IMR-90 (cell line): Measurements from ENCODE around the gene RAB11FIP4. TPM values are rescaled to one million over a fixed set of nuclear protein-coding genes. Genes with fewer than 3 reads are reported as not detected.

Experiments
- ATAC-seq: fragments of 200-7000 bp; cut with Tn5 transposase; 2 replicates; pipeline ENCODE4 v1.9.1; 2020; ENCODE audit warnings: low read depth, mild to moderate bottlenecking, moderate library complexity
- BruUV-seq: library from RNA; stranded (reverse); fragments of 400-500 nt; replicated peaks from 2 replicates; lab custom pipeline; 2021; lab: Mats Ljungman, UMichigan
- CTCF ChIA-PET: fragments of 300-600 bp; formaldehyde crosslinking; extraction: SDS; loops from one replicate; lab custom pipeline; 2021; ENCODE audit warnings: antibody characterized with exemption; lab: Yijun Ruan, JAX
- POLR2A ChIA-PET: fragments of 300-600 bp; sonication (Branson Sonifier 250); formaldehyde crosslinking; loops from one replicate; lab custom pipeline; 2022; ENCODE audit warnings: antibody characterized with exemption; ENCODE audit not compliant: unreplicated experiment; lab: Charles Lee
- DNase-seq: peaks from one replicate; pipeline ENCODE4 v3.0.0; 2013
- H2AFZ ChIP-seq: replicated peaks from 2 replicates; pipeline ENCODE3; 2013; ENCODE audit warnings: low read length, mild to moderate bottlenecking; ENCODE audit not compliant: poor library complexity
- H2AK5ac ChIP-seq: 2 replicates; pipeline ENCODE4 v1.6.1; 2013; ENCODE audit warnings: low read depth, low read length, inconsistent platforms
- H2AK9ac ChIP-seq: replicated peaks from 2 replicates; pipeline ENCODE3; 2013; ENCODE audit warnings: mild to moderate bottlenecking, low read depth, low read length, moderate library complexity; ENCODE audit not compliant: poor library complexity
- H2BK120ac ChIP-seq: 2 replicates; pipeline ENCODE4 v1.6.1; 2013; ENCODE audit warnings: low read depth, low read length, inconsistent platforms
- H2BK15ac ChIP-seq: 3 replicates; pipeline ENCODE4 v1.6.1; 2013; ENCODE audit warnings: low read depth, low read length, inconsistent platforms
- H2BK20ac ChIP-seq: 2 replicates; pipeline ENCODE4 v1.6.1; 2013; ENCODE audit warnings: low read depth, mild to moderate bottlenecking, inconsistent platforms, low read length, moderate library complexity
- H2BK5ac ChIP-seq: 2 replicates; pipeline ENCODE4 v1.6.1; 2013; ENCODE audit warnings: mild to moderate bottlenecking, low read depth, low read length, inconsistent platforms; ENCODE audit not compliant: poor library complexity, severe bottlenecking
- H3K14ac ChIP-seq: replicated peaks from 2 replicates; pipeline ENCODE4 v1.6.1; 2013; ENCODE audit warnings: low read depth, low read length, inconsistent platforms
- H3K18ac ChIP-seq: 2 replicates; pipeline ENCODE4 v1.6.1; 2013; ENCODE audit warnings: low read depth, low read length, control low read depth
- H3K23ac ChIP-seq: 2 replicates; pipeline ENCODE4 v1.6.1; 2013; ENCODE audit warnings: low read depth, low read length, inconsistent platforms
- H3K27ac ChIP-seq: 2 replicates; pipeline ENCODE4 v1.5.1; 2013; ENCODE audit warnings: mild to moderate bottlenecking, control low read depth, low read length; ENCODE audit not compliant: insufficient read depth
- H3K27me3 ChIP-seq: 2 replicates; pipeline ENCODE4 v1.6.1; 2013; ENCODE audit warnings: low read length; ENCODE audit not compliant: control insufficient read depth, insufficient read depth
- H3K36me3 ChIP-seq: 2 replicates; pipeline ENCODE4 v1.6.1; 2013; ENCODE audit warnings: low read length, mixed read lengths; ENCODE audit not compliant: control insufficient read depth, insufficient read depth
- H3K4ac ChIP-seq: 2 replicates; pipeline ENCODE4 v1.6.1; 2013; ENCODE audit warnings: low read depth, low read length, inconsistent platforms
- H3K4me1 ChIP-seq: 2 replicates; pipeline ENCODE4 v1.6.1; 2013; ENCODE audit warnings: low read length, mixed read lengths; ENCODE audit not compliant: control insufficient read depth, insufficient read depth
- H3K4me2 ChIP-seq: 2 replicates; pipeline ENCODE4 v1.6.1; 2013; ENCODE audit warnings: low read depth, mild to moderate bottlenecking, control low read depth, low read length, moderate library complexity
- H3K4me3 ChIP-seq: 2 replicates; pipeline ENCODE4 v1.5.1; 2013; ENCODE audit warnings: low read depth, mild to moderate bottlenecking, control low read depth, low read length, moderate library complexity; ENCODE audit not compliant: insufficient read depth
- H3K56ac ChIP-seq: 2 replicates; pipeline ENCODE4 v1.6.1; 2013; ENCODE audit warnings: low read length, inconsistent platforms; ENCODE audit not compliant: insufficient read depth; ENCODE audit errors: extremely low read depth
- H3K79me1 ChIP-seq, 2 experiments: 2 replicates each; pipeline ENCODE4 v1.6.1; 2013; ENCODE audit warnings: low read length in 2 of 2, inconsistent platforms in 1 of 2, low read depth in 1 of 2
- H3K9ac ChIP-seq: 2 replicates; pipeline ENCODE4 v1.6.1; 2013; ENCODE audit warnings: low read depth, low read length, control low read depth
- H3K9me1 ChIP-seq: 2 replicates; pipeline ENCODE4 v1.6.1; 2013; ENCODE audit warnings: low read length, inconsistent platforms; ENCODE audit not compliant: insufficient read depth
- H3K9me3 ChIP-seq: 2 replicates; pipeline ENCODE4 v1.6.1; 2013; ENCODE audit warnings: low read length; ENCODE audit not compliant: control insufficient read depth, insufficient read depth
- H4K20me1 ChIP-seq: 2 replicates; pipeline ENCODE4 v1.6.1; 2013; ENCODE audit warnings: low read length, inconsistent platforms; ENCODE audit not compliant: insufficient read depth
- H4K5ac ChIP-seq: 2 replicates; pipeline ENCODE4 v1.6.1; 2013; ENCODE audit warnings: mild to moderate bottlenecking, low read depth, low read length, control low read depth
- H4K8ac ChIP-seq, 2 experiments: 2 replicates each; pipeline ENCODE4 v1.6.1; 2013; ENCODE audit warnings: low read depth in 2 of 2, low read length in 2 of 2, control low read depth in 1 of 2, inconsistent platforms in 1 of 2
- H4K91ac ChIP-seq: 2 replicates; pipeline ENCODE4 v1.6.1; 2013; ENCODE audit warnings: low read depth, low read length, inconsistent platforms; ENCODE audit not compliant: insufficient read depth
- BHLHE40 ChIP-seq: fragments of 150-350 bp; IDR thresholded peaks from 2 replicates; pipeline ENCODE4 v1.6.1; 2016; ENCODE audit warnings: mild to moderate bottlenecking, low read depth, low read length
- CHD1 ChIP-seq: IDR thresholded peaks from 2 replicates; pipeline ENCODE4 v1.6.1; 2012; ENCODE audit warnings: low read depth, low read length, improper control_type of control experiment
- FOS ChIP-seq: fragments of 150-350 bp; IDR thresholded peaks from 2 replicates; pipeline ENCODE4 v1.6.1; 2016; ENCODE audit warnings: low read depth, low read length
- MAFK ChIP-seq: IDR thresholded peaks from 2 replicates; pipeline ENCODE4 v1.6.1; 2012; ENCODE audit warnings: low read depth, low read length, improper control_type of control experiment
- MXI1 ChIP-seq: IDR thresholded peaks from 2 replicates; pipeline ENCODE4 v1.6.1; 2012; ENCODE audit warnings: low read depth, mild to moderate bottlenecking, low read length, moderate library complexity, borderline replicate concordance
- RAD21 ChIP-seq: IDR thresholded peaks from 2 replicates; pipeline ENCODE4 v1.6.1; 2012; ENCODE audit warnings: low read length, improper control_type of control experiment
- RCOR1 ChIP-seq: IDR thresholded peaks from 2 replicates; pipeline ENCODE4 v1.6.1; 2012; ENCODE audit warnings: mild to moderate bottlenecking, low read length, improper control_type of control experiment; ENCODE audit not compliant: insufficient replicate concordance
- WGBS, 2 experiments: methylation state at CpG; one replicate each; pipeline versions ENCODE4 v1.1.5 to v1.1.7; 2013; ENCODE audit warnings: missing lambda C conversion rate in 2 of 2; ENCODE audit not compliant: insufficient read length in 1 of 2; ENCODE audit errors: extremely low coverage in 2 of 2; 5-methylcytosine and 5-hydroxymethylcytosine counted together
- dilution Hi-C: fragments of 300-500 bp; cut with HindIII; formaldehyde crosslinking; loops from one replicate; pipeline ENCODE4 v1.14.3; 2018; ENCODE audit warnings: low sequenced_read_pairs; ENCODE audit not compliant: unreplicated experiment
- in situ Hi-C: fragments of 300-500 bp; cut with MboI; formaldehyde crosslinking; loops from 3 replicates; pipeline ENCODE4 v1.14.3; 2019; ENCODE audit warnings: low sequenced_read_pairs, inconsistent platforms, mixed read lengths
- intact Hi-C: fragments of 100-400 bp; cut with micrococcal nuclease; formaldehyde crosslinking; loops from 2 replicates; pipeline ENCODE4 v1.10.0; 2022
- polyA plus RNA-seq, 3 experiments: library from polyadenylated mRNA; depleted of rRNA; stranded (reverse); fragments of >200 nt; gene quantifications; 2 replicates each; pipeline ENCODE4 v1.2.3, GENCODE V29; 2012; ENCODE audit warnings: low replicate concordance in 1 of 3
- total RNA-seq: library from RNA; depleted of rRNA; stranded (reverse); fragments of >200 nt; gene quantifications from 2 replicates; pipeline ENCODE4 v1.2.3, GENCODE V29; 2012
- TF ChIP-seq, protein P1 (sequence below): fragments of 150-350 bp; IDR thresholded peaks from 2 replicates; pipeline ENCODE4 v1.6.1; 2017; ENCODE audit warnings: mild to moderate bottlenecking, antibody characterized with exemption, low read length, low read depth
- TF ChIP-seq, protein P2 (sequence below): conservative IDR thresholded peaks from 2 replicates; pipeline ENCODE4 v1.5.1; 2012; ENCODE audit warnings: mild to moderate bottlenecking, low read depth, low read length, improper control_type of control experiment

The RAB11FIP4 gene
- total and polyA plus RNA-seq, 2 of the 4 experiments (the other 2 are of a cell fraction) = 0.68 to 1.1 TPM

DNA sequence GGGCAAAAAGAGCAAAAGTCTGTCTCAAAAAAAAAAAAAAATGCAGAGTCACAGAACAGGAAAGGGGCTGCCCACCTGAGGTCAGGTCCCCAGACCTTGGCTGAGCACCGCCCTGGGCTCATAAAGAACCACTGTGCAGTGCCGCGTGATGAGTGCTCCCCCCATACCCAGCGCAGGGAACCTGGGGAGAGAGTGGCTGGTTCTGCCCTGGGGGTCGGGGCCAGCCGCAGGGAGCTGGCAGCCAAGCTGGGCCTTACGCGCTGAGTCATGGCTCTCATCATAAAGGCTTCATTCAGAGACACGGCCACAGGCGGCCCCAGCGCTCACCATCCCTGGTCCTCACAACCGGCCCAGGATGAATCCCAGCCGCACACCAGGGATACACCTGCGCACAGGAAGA is 80.7 kb downstream of the RAB11FIP4 start:
- no peak overlapping the region for H2BK120ac ChIP-seq
- no peak overlapping the region for H2BK20ac ChIP-seq
- dilution Hi-C loops (no loop called here), intact Hi-C loops (no loop called here), in situ Hi-C loops (no loop called here)
- no peak overlapping the region for H3K4ac ChIP-seq
- H4K91ac ChIP-seq = no peak overlapping the region
- no peak overlapping the region for H3K4me3 ChIP-seq
- H2BK15ac ChIP-seq = no peak overlapping the region
- H3K9me1 ChIP-seq = no peaks in the 10 kb centered on the region
- no TSS peak for BruUV-seq
- no peaks in the 10 kb centered on the region for H3K79me1 ChIP-seq
- H3K4me2 ChIP-seq = no peak overlapping the region
- no peak overlapping the region for H4K8ac ChIP-seq
- H3K14ac ChIP-seq = no peak overlapping the region
- H4K20me1 ChIP-seq = no peaks in the 10 kb centered on the region
- H3K23ac ChIP-seq = no peak overlapping the region
- H2AK5ac ChIP-seq = no peak overlapping the region
- no peaks in the 10 kb centered on the region for H3K4me1 ChIP-seq
- H3K9ac ChIP-seq = no peak overlapping the region
- H2AFZ ChIP-seq = no peak overlapping the region
- H3K36me3 ChIP-seq = no peaks in the 10 kb centered on the region
- H3K27me3 ChIP-seq = peaks cover 42% of the 10 kb centered on the region
- ATAC-seq = no peak
- ChIA-PET POLR2A (no interaction called here), CTCF (no interaction called here)
- H2AK9ac ChIP-seq = no peak overlapping the region
- H3K9me3 ChIP-seq = no peaks in the 10 kb centered on the region
- H3K27ac ChIP-seq = no peak overlapping the region
- WGBS, 2 experiments = 91% methylated on average over 9 of the region's 14 CpGs; no CpG with 5 or more reads in 1 of the 2 experiments
- DNase-seq = no peak
- no peak overlapping the region for H2BK5ac ChIP-seq
- TF ChIP-seq FOS (no peak), RAD21 (no peak), RCOR1 (no peak), BHLHE40 (no peak), CHD1 (no peak), MAFK (no peak), MXI1 (no peak)
- TF ChIP-seq, protein P1, sequence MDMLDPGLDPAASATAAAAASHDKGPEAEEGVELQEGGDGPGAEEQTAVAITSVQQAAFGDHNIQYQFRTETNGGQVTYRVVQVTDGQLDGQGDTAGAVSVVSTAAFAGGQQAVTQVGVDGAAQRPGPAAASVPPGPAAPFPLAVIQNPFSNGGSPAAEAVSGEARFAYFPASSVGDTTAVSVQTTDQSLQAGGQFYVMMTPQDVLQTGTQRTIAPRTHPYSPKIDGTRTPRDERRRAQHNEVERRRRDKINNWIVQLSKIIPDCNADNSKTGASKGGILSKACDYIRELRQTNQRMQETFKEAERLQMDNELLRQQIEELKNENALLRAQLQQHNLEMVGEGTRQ = no peak
- TF ChIP-seq, protein P2, sequence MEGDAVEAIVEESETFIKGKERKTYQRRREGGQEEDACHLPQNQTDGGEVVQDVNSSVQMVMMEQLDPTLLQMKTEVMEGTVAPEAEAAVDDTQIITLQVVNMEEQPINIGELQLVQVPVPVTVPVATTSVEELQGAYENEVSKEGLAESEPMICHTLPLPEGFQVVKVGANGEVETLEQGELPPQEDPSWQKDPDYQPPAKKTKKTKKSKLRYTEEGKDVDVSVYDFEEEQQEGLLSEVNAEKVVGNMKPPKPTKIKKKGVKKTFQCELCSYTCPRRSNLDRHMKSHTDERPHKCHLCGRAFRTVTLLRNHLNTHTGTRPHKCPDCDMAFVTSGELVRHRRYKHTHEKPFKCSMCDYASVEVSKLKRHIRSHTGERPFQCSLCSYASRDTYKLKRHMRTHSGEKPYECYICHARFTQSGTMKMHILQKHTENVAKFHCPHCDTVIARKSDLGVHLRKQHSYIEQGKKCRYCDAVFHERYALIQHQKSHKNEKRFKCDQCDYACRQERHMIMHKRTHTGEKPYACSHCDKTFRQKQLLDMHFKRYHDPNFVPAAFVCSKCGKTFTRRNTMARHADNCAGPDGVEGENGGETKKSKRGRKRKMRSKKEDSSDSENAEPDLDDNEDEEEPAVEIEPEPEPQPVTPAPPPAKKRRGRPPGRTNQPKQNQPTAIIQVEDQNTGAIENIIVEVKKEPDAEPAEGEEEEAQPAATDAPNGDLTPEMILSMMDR = no peak
- no peak overlapping the region for H3K18ac ChIP-seq
- H4K5ac ChIP-seq = no peak overlapping the region
- no peak overlapping the region for H3K56ac ChIP-seq
